Peyer's patch (tissue), 4 donors: Measurements from ENCODE around the gene RING1.

Experiments
- CTCF ChIP-seq, 6 experiments: fragments of 450-650 bp in 4 of 6; fragments of 200-600 bp in 2 of 6; sonication (generic) in 1 of 6; IDR thresholded peaks; one replicate each; pipeline ENCODE4 v1.5.1; 2017 to 2019; ENCODE audit warnings: antibody characterized with exemption in 6 of 6, mild to moderate bottlenecking in 3 of 6, moderate library complexity in 1 of 6
- POLR2A ChIP-seq, 2 donors: fragments of 450-650 bp; IDR thresholded peaks; one replicate each; pipeline ENCODE4 v1.5.1; 2017; ENCODE audit warnings: antibody characterized with exemption in 2 of 2, mild to moderate bottlenecking in 2 of 2, moderate library complexity in 2 of 2

- TF ChIP-seq CTCF (IDR thresholded peaks at IDR 0.05) (no peak), POLR2A (IDR thresholded peaks at IDR 0.05) (no peak)
Observed at GRCh38 chr6:33250731-33251130, 42.4 kb downstream of the RING1 start.
